Cerebellar cortex (tissue), 1 donor: ENCODE measurements around the gene THSD7A.
A peak's percentile ranks its signal among the peaks of the same experiment; 100 is the strongest.

Experiments used
- DNase-seq: peaks from one replicate; pipeline ENCODE4 v3.0.0-alpha.2; 2015; ENCODE audit warnings: low spot score

Gene THSD7A

GRCh38 chr7:11630355-11630754 lies 201.6 kb downstream of the THSD7A start:
- DNase-seq = no peak

DNA sequence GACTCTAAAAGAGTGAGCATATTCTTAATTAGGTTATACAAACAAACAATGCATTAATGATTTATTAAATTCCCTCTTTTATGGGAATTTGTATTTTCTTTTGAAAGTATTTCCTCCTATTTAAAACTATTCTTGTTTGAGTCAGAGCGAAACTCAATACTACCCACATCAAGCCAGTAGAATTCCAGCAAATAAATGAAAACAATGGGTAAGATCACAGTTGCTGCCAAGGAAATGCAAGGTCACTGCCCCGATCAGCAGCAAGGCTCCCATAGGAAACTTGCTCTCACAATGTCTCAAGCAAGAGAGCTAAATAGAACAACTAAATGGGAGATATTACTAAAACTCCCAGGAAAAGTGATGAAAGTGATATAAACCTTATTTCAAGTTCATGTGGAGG lies 206.3 kb downstream of the THSD7A start:
- no peak for DNase-seq

DNA sequence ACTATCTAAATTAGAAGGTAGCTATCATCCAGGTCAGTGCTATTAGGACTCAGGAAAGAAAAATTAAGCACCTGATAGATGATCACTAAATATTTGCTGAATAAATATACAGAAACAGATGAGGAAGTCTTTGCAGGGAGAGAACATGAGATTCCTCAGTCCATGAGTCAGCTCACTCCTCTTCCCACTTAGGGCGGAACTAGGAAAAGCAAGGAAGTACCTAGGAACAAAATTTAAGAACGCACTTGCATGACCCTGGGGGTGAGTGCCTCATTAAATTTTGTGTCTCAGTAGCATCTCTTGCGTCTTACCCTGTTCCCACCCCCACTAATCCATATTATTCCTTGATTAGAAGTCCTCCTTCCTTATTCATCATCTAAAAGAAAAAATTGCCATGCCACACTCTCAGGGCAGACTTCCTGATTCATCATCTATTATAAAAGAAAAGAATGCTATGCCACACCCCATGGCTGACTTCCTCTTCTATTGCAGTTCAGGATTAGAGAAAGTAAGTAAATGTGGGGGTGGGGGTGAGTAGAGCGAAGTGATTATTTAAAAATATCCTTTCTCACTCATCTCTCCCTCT lies 208.8 kb downstream of the THSD7A start:
- no peak for DNase-seq

- DNase-seq = no peak
Measured at GRCh38 chr7:11620406-11621253, 211.4 kb downstream of the THSD7A start.

DNA sequence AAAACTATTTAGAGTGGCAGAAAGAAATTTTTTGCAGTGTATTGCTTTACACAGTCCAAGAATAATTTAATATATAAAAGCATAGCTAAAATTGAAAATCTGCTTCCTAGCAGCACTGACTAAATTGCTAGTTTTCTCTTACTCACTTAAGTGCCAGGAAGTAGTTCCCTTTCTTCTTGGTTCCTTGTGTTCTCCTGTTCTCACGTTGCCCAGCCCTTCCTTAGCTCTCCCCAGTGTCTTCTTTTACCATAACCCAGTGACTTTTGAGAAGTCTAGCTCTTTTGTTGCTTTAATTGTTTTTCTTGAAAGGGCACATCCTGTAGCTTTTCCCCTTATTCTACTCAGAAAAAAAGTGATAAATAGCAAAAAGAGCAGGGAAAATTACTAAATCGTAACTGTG lies 215.5 kb downstream of the THSD7A start:
- DNase-seq = no peak

GRCh38 chr7:11615174-11615573 lies 216.8 kb downstream of the THSD7A start:
- no peak for DNase-seq

- DNase-seq = no peak
Measured at GRCh38 chr7:11613292-11613930, 218.6 kb downstream of the THSD7A start.

GRCh38 chr7:11612737-11613136 lies 219.3 kb downstream of the THSD7A start:
- DNase-seq = no peak

GRCh38 chr7:11609096-11609670 lies 222.8 kb downstream of the THSD7A start:
- DNase-seq = no peak

DNA sequence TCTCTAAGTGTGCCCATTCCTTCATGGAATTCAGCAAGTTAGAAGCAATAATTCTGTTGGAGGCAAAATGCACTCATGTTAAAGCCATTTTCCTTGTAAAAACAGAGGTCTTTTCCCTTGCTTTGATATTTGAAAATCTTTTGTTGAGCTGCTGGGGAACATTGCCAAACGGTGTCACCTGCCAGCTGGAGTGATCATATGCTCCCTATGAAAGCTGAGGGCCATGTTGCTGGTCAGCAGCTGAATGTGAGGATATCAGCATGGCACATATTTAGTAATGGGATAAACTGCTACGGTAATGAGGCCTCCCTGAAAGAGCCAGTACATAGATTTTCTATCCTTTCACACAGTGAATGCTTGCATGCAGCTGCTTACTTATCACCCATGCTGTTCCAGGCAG lies 224.3 kb downstream of the THSD7A start:
- peak; percentile 9 for DNase-seq

DNA sequence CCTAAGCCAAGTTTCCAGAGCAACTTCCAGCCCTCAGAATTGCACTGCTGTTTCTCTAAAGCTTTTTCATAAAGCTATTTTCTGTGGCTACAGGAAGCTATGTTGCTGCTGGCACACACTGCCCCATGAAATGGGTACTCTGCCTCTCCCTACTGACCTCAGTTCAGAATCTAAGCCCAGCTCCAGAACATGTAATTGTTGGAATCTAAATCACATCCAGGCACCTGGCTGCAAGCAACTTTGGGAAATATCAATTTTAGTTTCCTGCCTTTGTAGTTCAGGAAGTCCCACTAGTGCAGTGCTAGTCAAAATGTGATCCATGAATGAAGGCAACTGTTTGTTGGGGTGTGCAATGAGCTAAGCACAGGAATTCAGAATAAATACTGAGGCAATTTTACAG lies 226.2 kb downstream of the THSD7A start:
- no peak for DNase-seq

DNA sequence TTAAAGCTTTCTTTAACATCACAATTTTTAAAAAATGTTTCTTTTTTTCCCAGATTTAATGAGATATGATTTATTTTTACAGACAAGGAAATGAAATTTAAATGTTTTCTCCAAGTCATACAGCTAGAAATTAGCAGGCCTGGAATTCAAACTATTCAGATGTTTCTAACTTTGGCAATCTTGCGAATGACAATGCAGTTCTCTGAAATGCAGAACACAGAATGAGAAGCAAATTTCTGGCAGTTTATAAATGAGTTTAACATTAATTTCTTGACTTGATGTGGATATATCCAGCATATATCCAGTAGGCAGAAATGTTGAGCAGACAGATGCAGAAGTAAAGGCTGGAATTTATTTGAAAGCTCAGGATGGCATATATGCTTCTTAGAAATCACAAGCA lies 227.5 kb downstream of the THSD7A start:
- DNase-seq = no peak

GRCh38 chr7:11601761-11602160 lies 230.2 kb downstream of the THSD7A start:
- DNase-seq = no peak

GRCh38 chr7:11593322-11593721 lies 238.7 kb downstream of the THSD7A start:
- DNase-seq = no peak

DNA sequence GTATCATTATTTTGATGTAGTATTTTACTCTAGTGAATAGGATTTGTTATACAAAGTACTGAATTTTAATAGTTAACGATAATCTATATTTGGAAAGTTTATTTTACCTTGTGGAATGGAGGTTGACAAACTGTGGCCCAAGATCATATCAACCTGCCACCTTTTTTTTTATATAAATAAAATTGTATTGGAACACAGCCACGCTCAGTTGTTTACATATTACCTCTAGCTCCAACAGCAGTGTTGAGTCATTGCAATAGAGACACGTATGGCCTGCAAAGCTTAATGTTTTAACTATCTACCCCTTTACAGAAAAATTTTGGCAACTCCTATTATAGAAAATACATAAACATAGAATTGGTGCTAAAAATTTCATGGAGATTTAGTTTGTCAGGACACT lies 239.3 kb downstream of the THSD7A start:
- DNase-seq = no peak

DNA sequence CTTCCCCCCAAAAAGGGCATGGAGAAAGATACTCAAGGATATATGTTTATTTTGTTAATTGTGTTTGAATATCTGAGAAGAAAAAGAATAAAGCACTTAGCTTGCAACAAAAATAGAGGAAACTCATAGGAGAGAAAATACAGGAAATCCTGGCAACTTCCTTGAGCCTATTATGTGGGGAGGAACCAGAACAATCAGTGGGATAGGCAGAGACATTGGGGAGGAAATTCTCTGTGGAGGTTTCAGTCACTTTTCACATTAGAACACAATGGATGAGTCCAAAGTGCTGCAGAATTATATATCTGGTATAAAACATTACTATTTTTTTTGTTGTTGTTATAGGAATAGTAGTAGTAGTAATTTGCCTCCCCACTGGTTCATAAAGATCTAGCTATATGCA lies 240.1 kb downstream of the THSD7A start:
- DNase-seq = no peak

GRCh38 chr7:11591055-11591633 lies 240.9 kb downstream of the THSD7A start:
- DNase-seq = no peak

DNA sequence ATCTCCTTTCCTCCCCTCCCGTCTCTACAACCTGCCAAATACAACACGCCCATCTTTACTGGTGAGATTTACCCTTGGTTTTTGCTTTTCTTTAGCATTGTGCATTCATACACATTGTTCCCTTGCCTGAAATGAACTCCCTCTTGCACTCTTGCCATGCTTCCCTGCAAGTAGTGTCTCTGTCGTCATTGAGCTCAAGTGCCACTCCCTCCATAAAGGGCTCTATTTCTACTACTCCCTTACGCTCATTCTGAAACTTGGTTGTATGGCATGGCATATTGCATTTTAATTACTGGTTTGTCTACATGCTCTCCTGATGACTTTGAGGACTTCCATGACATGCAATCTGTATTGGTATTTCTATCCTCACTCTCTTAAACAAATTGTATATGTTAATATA lies 242.7 kb downstream of the THSD7A start:
- no peak for DNase-seq

DNA sequence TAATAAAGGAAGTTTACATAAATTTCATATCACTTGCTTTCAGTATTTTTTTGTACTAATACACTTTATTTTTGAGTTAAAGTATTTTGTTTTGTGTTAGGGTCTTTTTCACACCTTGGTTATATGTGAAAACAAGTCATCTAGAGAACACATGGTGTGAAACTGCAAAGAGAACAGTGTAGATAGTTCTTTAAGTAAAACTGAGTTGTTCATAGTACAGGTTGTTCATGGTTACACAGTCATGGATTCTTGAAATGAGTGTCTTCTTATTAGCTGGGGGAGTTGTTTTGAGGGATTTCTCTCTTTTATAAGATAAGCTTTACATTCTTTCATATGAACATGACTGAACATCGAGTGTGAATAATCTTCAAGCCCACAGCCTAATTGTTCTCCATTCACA lies 244.2 kb downstream of the THSD7A start:
- DNase-seq = no peak

DNA sequence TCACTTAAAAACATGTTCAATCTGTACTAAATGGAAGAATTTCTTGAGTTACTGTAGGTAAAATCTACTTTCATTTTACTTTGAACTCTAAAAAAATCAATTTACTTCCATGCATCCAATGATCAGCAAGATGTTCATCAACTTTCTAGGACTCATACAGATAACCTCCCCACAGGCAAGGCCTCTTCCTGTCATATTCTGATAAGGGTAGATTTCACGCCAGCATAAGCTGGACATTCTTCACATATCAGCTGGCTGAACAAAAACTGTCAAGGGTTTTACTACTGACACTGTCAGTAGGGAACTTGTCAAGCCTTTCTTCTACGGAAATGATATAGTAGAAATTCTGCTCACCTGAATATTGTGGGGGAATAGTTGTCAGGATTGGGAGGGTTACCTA lies 244.9 kb downstream of the THSD7A start:
- no peak for DNase-seq

DNA sequence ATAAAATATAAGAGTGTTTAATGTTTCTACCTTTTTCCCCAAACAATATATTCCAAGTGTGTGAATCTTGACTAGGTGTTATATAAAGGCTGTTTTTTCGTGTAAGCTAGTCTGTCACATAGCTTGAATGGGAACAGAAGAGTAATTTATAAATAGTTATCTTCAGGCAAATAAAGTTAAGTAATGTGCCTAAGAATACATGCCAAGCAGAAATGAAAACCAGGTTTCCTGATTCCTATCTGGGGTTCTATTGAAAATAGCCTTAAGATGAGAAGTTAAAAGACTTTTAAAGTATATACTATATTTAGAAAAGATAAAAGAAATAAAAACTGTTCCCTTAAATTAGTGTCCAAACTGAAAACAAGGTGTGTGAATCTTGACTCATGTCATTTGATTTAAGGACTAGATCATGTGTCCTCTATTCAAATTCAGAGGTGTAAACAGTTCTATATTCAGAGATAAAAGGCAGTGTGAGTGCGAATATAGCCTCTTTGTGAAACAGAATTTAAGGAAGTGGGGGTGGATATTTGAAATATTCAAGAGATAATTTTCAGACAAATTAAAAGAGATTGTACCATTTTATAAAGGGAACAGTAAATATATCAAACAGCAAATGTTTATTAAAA lies 247.5 kb downstream of the THSD7A start:
- DNase-seq = no peak

- no peak for DNase-seq
Measured at GRCh38 chr7:11579141-11579540, 252.9 kb downstream of the THSD7A start.
